Thyroid gland (tissue), 4 donors: ENCODE measurements around the gene SZRD1. TPM values are rescaled to one million over a fixed set of nuclear protein-coding genes. Genes with fewer than 3 reads are reported as not detected.

Experiments
- total RNA-seq, 4 donors: library from RNA; depleted of rRNA; stranded (reverse); fragments of >200 nt; gene quantifications; one replicate each; pipeline ENCODE4 v1.2.3, GENCODE V29; 2016

Gene SZRD1
- total RNA-seq, 4 donors from 2014 or later: 59.4 to 82.8 (median 74.4) TPM

Other genes with a start within 250 kb of the SZRD1 start
- 10 to 100 TPM; 22.3 to 53.2 (median 29.3) TPM for gene EPHA2, start 211.2 kb upstream of the SZRD1 start, total RNA-seq
- gene ARHGEF19, start 154.6 kb upstream of the SZRD1 start, total RNA-seq: 10 to 100 TPM; 11.9 to 32.3 (median 17.5) TPM
- gene CPLANE2, start 130.1 kb upstream of the SZRD1 start, total RNA-seq: 10 to 100 TPM in 3 of 4 donors, 1 to 10 TPM in 1; 4.3 to 21.8 (median 15.3) TPM
- gene FBXO42, start 14.8 kb upstream of the SZRD1 start, total RNA-seq: 10 to 100 TPM; 24.3 to 41.9 (median 31.9) TPM
- not detected for gene SPATA21, start 70.2 kb downstream of the SZRD1 start, total RNA-seq
- gene NECAP2, start 73.5 kb downstream of the SZRD1 start, total RNA-seq: 10 to 100 TPM; 43.8 to 56.8 (median 48.6) TPM
- under 1 TPM; under 0.01 TPM for gene RNU1-1, start 147.0 kb downstream of the SZRD1 start, total RNA-seq
- gene NBPF1, start 246.3 kb downstream of the SZRD1 start, total RNA-seq: 10 to 100 TPM; 38.9 to 50.9 (median 46.5) TPM